ENCODE measurements around the gene CDK17.
"Not testable (repeated sequence)": the region's sequence is repeated elsewhere in the genome, so short reads cannot be mapped to it uniquely, and the experiment has no call there.

The CDK17 gene

GRCh38 chr12:96416033-96416799, 16.0 kb upstream of the CDK17 start:
- no peak for DNase-seq

GRCh38 chr12:96414637-96415036, 14.4 kb upstream of the CDK17 start:
- no peak for DNase-seq

- no peak for DNase-seq
These were observed 12.2 kb upstream of the CDK17 start for GRCh38 chr12:96412431-96412830.

DNA sequence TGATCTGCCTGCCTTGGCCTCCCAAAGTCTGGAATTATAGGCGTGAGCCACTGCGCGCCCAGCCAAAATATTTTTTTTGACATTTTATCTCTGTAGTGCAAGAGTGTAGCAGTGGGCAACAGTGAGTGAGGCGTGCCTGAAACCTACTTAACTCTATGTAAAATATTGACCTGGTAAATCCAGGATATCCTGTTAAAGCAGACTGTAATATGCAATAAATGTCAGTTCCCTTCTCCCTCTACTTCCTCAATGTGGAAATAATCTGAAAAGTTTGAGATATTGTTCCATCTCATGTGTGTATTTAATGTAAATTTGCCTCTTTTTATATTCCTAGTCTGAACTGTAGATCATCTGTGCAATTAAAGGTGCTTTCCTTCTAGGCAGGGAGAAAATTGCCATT, 9.5 kb upstream of the CDK17 start:
- DNase-seq = no peak

DNA sequence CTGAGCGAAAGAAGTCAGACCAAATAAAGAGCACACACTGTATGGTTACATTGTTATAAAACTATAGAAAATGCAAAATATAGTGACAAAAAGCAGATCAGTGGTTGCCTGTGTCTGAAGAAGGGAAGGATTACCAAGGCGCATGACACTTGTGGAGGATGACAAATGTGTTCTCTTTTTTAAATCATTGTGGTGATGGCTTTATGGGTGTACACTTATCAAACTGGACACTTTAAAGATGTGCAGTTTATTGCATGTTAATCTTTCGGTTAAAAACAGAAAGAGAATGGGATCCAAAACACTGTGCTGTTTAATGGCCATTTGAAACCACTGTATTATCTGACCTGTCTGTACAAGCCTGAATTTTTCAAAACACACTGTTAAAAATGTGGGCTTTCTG, 8.8 kb upstream of the CDK17 start:
- no peak for DNase-seq

- DNase-seq = not testable (repeated sequence)
These were observed 7.3 kb upstream of the CDK17 start for GRCh38 chr12:96407429-96408097.

- DNase-seq = no peak
These were observed 4.5 kb upstream of the CDK17 start for GRCh38 chr12:96404696-96405095.

GRCh38 chr12:96403870-96404269, 3.6 kb upstream of the CDK17 start:
- no peak for DNase-seq

DNA sequence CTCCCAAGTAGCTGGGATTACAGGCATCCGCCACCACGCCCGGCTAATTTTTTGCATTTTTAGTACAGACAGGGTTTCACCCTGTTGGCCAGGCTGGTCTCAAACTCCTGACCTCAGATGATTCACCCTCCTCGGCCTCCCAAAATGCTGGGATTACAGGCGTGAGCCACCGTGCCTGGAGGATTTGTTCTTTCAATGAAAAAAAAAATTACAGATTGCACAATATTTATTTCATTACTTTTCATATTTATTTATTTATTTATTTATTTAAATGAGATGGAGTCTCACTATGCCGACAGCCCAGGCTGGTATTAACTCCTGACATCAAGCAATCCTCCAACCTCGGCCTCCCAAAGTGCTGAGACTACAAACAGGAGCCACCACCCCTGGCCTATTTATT, 2.3 kb upstream of the CDK17 start:
- not testable (repeated sequence) for DNase-seq

GRCh38 chr12:96402061-96402460, 1.8 kb upstream of the CDK17 start:
- peak; percentile 20 for DNase-seq

- peak; percentile 22 for DNase-seq
These were observed 1.0 kb upstream of the CDK17 start for GRCh38 chr12:96401076-96401871.

- DNase-seq = no peak
These were observed 414 bp upstream of the CDK17 start for GRCh38 chr12:96400631-96401075.

DNA sequence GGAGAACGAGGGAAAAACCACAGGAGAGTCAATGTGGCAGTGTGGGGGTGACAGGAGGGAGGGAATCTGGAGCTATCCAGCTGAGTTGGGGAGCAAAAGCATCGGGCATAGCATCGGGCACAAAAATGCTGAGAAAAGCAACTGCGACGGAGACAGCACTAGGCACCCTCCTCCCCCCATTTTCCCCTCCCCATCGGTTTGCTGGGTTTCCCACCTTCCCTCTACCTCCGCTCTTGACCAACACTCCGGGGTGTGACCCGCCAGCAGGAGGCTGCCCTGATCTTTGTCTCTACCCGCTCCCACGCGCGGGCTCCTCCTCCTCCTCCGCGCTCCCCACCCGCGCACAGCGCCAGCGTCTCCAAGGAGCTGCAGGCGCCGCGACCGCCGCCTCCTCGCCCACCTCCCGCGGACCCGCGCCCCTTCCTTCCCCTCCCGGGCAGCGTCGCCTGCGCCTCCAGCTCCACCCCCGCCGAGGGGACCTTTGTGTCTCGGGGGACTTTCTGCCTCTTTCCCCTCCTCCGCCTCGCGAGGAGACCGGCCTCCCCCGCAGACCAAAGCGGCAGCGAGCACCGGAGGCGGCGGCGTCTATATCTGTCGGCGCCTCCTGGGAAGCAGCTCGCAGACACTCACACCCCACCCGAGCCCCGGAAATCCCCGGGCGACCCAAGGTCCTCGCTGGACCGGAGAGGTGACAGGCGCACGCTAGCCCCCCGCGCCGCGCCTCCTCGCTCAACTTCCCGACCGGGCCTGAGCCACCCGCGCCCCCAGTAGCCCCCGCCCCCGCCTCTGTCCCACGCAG, 920 bp downstream of the CDK17 start:
- peak; percentile 67 for DNase-seq

GRCh38 chr12:96398424-96399119, 1.7 kb downstream of the CDK17 start:
- DNase-seq = no peak

DNA sequence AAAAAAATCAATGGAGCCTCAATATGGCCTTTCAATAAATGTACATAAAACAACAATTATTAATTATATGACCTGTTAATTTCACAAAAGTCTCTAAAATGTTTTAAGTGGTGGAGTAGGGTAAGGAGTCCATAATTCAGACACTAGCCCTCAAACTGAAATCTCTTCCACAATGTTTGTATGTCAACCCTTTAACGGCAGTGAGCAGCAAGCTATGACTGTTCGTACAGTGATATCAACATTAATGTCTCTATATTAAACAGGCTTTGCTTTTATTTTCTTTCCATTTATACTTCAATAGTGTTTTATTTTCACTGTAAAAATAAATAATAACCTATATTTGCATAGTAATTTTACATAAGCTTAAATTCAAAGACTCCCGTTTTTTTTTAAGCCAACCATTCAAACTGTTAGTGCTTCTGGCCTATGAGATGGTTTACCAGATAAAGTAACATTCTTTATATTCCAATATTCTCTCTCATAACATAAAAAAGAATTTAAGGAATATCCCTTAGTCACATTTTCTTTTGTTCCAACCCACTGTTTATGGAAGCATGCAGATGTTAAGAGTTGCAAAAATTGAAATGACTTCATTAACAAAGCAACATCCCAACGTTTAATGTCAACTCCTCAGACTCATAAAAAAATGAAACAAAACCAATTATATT, 2.3 kb downstream of the CDK17 start:
- DNase-seq = no peak

- no peak for DNase-seq
These were observed 3.3 kb downstream of the CDK17 start for GRCh38 chr12:96396914-96397313.

DNA sequence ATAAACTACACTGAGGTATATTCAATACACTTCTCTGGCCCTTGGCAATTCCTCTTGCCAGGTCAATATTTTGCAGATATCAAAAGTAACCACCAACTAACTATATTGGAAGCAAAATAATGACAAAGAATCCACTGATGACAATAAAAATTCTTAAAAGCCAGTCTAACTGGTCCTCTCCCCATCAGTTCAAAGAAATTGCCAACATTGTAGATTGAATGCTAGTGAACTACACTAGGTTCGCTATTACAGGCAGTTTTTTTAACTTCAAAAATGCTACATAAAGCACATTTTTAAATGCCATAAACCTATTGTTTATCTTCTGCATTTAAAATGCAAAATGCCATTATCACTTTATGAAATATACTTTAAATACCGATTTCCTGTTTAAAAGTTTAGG, 4.0 kb downstream of the CDK17 start:
- DNase-seq = no peak

DNA sequence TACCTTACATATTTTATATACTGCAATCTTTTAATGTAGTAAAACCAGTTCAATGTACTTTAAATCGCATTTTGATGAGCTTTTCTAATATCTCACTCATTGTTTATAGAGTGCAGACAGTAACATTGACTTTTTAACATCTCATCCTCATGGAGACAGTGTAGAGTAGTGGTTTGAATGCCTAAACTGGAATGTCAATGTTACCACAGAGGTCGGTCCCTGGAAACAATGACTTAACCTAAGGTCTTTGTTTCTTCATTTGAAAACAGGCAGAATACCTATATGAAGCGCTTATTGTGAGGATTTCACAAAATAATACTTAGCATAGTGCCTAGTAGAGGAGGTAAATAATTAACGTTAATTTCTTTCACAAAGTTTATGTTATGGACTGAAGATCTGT, 5.0 kb downstream of the CDK17 start:
- DNase-seq = no peak

- not testable (repeated sequence) for DNase-seq
These were observed 7.0 kb downstream of the CDK17 start for GRCh38 chr12:96393229-96393628.

DNA sequence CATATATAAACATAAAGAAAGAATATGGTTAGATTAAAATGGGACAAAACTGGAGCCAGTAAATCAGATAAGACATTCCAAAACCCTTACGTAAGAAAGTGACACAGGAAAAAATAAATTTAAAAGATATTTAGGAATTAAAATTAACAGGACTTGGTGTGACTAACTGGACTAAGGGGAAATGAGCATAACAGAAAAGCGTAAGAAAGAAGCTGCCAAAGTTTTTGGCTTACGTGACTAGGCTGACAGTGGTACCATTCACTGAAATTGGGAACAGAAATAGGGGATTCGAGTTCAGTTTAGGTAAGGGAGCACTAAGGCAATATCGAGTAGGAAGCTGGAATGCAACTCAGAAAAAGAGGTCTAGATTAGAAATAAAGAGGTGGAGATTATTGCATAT, 7.8 kb downstream of the CDK17 start:
- DNase-seq = no peak

- no peak for DNase-seq
These were observed 12.3 kb downstream of the CDK17 start for GRCh38 chr12:96387981-96388380.

DNA sequence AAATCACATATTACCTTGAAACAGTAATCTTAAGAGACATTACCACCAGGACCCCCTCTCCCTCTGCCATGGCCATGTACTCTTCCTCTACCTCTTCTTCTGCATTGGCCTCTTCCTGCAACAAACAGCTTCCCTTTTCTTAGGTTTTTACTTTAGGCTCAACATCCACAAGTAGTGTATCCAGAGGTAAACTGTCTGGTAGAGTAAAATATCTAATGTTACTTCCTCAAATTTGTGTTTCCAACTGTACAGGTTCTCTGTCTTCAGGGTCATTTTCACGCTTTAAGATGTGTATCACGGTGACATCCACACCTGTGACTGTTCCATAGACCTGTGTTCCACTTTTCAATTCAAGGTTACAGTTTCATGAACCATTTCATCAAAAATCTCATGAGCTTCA, 13.4 kb downstream of the CDK17 start:
- no peak for DNase-seq
